ENCODE results near the gene CDH13.

CDH13 gene

DNA sequence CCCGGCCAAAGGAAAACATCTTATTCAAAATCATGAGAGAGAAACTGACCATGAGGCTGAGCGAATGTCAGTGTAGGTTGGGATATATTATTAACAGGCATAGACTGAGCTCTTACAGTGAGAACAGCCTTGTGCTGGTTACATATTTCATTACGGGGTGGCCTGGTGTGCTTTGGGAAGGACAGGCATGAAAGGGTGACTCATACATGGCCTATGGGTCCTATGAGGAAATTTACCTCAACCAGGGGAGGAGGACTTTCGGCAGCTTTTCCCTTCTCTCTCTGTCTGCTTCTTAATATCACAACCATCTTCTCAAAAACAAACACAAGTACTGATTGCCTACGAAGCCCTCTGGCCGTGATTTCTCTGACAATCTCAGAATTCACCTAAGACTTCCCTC lies 579.1 kb downstream of the CDH13 start:
- no peak for DNase-seq

DNA sequence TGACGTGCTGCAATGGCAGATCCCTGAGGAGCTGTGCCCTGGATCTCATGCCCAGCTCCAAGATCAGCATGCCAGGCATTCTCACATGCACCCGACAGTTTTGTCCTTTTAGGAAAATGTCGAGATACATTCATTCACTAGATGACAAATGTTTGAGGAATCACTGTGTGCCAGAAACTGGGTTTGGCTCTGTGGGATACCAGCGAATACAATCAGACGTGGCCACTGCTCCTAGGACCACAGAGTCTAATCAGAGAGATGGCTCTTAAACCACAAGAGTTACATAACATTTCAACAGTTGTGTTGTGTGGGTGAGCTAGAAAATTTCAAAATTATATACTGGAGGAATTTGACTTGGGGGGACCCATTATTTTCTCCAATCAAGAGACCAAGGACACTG lies 579.7 kb downstream of the CDH13 start:
- no peak for DNase-seq

DNA sequence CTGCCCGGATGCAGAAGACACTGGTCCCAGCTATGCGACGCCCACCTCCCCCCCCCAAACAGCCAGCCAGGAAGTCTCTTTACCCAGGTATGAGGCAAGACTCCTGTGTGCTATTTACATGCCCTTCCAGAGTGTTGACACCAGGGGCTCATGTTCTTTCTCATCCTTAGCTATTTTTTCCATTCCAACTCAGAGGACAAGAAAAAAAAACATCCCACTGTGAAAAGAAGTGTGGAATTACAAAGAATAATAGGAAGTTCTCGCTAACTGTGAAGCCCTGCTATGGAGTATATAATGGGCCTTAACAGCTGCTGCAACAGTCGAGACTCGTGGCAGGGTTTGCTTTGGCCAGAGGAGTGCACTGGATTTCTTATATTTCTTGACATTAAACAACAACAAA lies 584.9 kb downstream of the CDH13 start:
- DNase-seq = no peak

DNA sequence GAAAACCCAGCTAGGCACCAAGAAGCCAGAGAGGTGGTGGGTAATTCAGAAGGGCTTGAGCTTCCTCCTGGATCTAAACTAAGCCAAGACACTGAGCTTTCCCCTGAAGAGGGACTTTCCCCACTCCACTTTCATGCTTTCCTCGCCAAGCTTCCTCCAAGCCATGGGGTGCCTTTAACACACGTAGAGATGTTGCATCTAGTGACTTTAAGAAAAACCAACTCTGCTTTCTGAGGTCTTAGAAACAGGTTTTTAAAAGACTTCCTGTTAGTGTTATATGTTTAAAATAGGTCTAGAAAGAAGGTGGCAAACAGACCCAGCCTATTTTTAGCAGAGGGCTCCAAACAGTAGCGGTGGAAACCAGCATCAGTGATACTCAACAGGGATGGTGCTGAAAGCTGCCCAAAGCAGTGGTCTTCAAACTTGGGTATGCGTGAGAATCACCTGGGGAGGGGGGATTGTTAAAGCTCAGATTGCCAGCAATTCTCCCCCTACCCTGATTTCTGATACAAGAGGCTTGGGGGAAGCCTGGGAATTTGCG lies 585.6 kb downstream of the CDH13 start:
- no peak for DNase-seq

DNA sequence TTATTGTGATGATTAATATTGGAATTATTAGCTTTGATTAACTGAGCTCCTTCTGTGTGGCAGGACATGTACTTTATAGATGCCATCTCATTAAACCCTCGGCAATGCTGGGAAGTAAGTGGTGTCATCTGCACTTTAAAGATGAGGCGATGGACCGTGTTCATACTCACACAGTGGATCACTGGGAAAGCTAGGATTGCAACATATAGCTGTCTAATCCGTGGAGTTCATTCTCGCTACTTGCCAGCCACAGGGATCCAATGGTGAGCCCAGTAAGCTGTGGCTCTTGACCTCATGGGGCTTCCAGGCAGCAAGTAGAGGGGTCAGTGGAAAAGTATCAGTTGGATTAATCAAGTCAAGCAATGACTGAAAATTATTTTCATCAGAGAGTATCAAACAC lies 587.9 kb downstream of the CDH13 start:
- DNase-seq = no peak

DNA sequence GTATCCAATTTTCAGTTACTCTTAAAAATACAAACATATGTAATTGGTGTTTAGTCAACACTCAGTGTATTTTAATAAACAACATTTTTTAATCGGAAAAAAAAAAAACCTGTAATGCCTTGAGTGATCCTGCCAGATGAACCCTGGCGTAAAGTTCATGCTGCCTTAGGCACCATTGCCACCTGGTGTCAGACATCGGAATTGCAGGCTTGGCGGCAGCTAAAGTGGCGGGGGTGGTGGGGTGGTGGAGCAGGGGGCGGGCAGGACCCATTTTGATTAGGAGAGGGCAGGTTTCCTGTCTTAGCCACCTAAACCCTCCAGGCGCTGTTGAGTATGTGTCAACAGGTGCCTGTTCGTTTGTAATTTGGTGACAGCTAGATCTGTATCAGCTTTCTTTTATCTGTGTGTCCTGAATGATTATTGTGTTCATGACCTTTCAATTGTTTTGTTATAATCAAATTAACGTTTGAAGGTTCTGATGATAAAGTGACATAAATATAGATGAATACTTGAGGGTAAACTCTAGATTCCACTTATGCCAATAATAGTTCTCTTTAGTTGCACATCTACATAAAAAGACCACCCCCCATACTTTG lies 588.7 kb downstream of the CDH13 start:
- no peak for DNase-seq

DNA sequence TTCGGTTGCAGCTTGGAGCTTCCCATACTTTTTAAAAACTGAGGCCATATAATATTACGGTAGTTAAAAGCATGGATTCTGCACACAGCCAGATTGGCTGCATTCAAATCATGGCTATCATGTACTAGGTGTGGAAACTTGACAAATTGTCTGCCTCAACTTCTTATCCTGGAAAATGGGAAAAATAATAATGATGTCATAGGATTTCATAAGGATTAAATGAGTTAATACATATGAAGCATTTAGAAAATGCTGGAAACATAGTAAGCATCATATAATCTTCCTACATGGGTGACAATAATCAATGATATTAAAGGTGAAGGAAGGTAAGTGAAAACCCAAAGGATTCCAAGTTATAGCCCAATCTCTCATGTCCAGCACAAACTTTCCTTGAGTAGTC lies 592.5 kb downstream of the CDH13 start:
- no peak for DNase-seq

DNA sequence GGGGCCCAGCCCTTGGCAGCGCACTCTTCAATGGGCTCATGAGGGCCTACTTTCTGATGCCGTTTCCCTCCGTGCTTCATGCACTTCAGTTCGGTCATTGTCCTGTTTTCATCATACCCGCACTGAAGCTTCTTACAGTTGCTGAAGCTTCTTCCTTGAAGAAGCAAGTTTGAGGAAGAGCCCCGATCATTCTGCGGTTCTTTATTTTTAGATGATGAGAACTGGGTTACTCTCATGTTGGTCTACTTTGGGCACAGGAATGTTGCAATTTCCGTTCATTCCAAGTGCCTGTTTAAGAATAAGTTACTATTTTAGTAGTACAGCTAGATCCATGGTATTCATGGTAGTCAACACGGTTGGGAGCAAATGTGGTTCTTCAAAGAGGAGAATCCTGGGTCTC lies 593.3 kb downstream of the CDH13 start:
- DNase-seq = no peak

DNA sequence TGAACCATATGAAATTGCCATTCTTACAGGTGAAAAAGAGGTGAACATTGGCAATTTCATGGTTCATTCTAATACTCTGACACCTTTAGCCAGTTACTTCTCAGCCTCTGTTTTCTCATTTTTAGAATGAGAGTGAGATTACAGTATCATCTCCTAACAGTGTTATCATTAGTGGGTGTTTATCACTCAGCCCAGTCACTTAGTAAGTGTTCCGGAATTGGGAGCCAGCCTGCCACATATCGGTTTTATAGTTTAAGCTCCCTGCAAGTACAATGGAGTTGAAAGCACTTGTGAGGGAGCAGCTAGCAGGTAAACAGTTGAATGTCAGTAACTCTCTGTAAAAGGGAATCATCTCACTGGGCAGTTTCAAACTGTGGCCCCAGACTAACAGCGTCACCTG lies 597.9 kb downstream of the CDH13 start:
- DNase-seq = no peak

DNA sequence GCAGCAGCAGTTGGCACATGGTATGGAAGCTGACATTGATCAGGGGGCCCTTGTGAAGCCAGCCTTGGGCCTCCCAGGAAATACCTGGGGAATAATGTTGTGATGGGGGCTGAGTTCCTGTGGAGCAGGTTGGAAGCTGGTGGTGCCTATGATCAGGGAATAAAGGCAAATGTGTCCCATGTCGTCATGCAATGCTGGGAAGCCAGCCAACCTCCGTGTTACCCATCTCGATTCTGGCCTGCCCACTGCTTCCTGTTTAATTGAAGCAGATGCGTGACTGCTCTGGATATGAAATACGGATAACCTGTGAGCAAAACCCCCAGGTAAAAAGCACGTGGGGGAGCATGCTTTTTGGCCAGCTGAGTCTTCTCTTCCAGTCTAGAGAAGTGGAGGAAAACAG lies 600.6 kb downstream of the CDH13 start:
- DNase-seq = no peak

DNA sequence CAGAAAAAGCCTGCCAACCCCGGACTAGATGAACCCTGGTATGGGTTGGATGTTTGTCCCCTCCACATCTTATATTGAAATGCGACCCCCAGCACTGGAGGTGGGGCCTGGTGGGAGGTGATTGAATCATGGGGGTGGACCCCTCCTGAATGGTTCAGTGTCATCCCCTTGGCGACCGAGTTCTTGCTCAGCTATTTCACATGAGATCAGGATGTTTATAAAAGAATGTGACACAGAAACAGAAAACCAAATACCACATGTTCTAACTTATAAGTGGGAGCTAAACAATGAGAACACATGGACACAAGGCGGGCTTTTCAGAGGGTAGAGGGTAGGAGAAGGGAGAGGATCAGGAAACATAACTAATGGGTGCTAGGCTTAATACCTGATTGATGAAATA lies 605.0 kb downstream of the CDH13 start:
- no peak for DNase-seq

DNA sequence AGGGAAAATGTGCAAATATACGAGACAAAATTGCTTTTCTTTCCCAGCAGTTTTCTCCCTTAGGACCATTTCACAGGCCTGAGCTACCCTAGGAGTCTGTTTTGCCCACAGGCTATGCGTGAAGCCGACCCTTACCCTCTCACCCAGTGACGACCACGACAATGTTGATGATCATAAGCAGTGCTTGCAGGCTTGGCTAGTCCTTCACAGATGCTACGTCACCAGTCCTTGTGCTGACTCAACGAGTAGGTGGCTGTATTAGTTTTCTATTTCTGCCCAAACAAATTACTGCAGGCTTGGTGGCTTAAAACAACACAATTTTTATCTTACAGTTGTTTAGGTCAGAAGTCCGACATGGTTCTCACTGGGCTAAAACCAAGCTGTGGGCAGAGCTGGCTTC lies 606.4 kb downstream of the CDH13 start:
- no peak for DNase-seq

DNA sequence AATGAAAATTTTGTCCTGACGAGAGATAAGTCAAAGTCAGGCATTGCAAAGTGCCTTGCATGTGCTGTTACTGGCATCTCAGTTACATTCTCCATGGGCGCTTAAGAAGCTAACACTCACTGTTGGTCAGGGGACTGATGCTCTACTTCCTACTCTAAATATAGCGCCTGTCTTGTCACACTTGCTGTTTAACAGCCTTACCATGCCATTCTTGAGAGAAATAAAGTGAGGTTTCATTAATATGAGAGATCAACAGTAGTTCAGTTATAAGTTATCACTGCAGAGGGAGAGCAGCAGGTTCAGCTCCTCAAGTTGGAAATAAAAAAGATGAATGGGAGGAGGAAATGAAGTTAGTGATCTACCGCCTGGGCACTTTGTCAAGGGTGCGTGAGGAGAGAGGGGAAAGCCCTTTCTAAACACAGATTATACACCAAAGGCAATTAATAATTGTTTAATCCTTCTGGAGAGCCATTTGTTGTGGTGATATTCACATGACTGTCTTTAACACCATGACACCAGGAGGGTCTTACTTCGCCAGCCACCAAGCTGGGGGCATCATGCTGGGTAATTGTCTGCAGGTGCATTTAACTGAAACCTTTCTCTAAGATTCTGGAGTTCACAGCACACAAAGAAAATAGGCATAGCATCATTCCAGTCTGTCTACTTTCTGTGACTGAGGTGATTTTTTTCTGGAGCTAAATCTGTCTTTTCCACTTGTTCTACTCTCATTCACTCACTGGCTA lies 612.4 kb downstream of the CDH13 start:
- DNase-seq = no peak

DNA sequence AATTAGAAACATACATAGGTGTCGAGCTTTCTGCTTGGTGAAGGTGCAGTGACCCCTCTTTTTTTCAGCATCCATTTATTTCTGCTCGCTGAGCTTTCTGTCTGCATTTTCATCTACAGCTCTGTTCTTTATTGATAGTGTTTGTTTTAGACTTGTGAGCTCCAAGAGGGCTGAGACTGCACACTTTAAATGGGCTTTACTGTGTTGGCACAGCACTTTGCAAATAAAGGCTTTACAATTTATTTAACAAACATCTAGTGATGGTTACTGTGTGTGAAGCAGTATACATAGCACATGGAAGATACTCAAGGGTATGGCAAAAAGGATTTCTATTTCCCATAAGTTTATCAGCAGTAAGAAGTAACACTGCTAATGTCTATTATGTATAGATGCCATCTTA lies 617.3 kb downstream of the CDH13 start:
- DNase-seq = no peak

DNA sequence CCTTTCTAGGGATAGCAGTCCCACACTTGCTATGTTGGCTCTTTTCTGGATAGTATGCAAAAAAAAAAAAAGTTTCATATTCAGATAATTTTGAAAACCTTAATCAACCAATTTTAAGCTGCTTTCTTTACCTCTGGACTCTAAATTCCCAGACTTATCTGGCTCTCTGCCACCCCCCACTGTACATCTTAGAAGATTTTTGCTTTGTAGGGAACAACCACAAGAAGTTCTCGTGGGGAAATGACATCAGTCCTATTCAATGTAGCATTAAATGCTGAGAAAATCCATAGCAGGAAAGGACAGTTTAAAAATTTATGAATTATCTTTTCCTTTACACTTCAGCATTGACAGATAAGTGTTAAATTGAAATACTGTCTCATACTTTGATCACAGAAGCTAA lies 618.3 kb downstream of the CDH13 start:
- no peak for DNase-seq

DNA sequence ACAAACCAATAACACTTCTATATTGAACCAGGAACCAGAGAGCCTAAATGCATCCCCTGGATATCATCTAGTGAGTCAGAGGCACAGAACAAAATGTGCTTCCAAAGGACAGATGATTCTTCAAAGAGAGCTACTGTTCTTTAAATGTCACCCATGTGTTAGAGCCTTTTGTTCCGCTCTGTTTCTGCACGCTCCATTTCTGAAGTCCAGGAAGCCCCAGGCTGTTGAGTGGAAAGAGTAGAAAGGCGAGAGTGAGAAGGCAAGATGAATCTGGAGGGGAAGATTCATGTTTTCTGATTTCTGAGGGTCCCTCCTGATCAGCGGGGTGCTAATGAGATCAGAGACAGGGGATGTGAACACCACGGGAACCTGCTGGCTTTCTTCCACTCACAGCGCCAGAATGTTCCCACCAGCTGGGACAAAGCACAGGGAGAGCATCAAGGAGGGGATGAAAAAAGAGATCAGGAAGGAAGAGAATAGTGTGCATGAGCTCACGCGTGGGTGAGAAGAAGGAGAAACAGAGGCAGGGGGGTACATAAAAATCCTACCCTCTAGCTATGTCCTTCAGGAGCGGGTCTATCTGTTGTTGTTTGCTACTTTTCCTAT lies 621.1 kb downstream of the CDH13 start:
- DNase-seq = no peak

DNA sequence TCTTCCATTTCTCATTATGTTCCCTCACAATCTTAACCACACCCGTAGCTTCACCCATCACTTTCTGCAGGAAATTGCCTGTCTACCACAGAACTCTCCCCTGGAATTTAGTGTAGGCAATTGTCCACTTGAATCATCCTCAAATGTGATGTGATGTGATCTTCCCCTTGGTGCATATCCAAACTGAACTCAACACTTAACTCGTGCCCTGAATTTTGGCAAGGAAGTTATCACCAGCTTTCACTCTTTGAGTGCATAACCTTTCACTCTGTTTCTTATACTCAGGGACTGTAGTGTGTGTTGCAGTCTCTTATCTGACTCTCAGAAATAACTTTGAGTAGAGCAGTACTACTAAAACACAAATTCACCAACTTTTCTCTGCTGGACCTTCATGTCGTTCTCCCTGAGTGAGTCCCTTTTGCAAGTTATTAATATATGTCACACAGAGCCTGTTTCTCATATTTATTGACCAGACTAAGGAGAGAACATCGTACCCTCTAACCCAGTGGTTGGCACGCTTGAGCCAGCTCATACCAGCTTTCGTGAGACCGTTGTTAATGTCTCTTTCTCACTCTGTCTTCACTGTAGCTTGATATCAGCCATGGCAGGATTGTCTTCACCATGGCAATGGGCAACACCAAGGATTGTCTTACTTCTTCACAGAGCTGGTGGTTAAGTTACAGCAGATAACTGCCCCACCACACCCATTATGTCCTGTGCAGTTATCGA lies 622.1 kb downstream of the CDH13 start:
- no peak for DNase-seq

DNA sequence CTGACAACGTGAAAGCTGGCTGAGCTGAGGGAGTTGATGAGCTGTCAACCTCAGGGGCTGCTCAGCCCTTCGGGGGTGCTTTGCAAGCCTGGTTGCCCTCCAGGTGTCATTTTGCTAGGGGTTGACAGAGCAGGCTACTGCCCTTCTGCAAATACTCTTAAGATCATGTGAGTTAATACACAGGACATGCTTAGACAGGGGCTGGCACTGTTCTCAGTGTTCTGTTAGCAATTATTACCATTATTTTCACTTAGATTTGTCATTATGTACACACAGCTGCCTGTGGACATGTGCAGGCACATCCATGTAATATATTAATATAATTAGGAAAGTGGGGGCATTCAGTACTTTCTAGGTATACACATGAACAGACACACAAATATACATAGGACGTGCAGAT lies 626.8 kb downstream of the CDH13 start:
- DNase-seq = peak; percentile 3

DNA sequence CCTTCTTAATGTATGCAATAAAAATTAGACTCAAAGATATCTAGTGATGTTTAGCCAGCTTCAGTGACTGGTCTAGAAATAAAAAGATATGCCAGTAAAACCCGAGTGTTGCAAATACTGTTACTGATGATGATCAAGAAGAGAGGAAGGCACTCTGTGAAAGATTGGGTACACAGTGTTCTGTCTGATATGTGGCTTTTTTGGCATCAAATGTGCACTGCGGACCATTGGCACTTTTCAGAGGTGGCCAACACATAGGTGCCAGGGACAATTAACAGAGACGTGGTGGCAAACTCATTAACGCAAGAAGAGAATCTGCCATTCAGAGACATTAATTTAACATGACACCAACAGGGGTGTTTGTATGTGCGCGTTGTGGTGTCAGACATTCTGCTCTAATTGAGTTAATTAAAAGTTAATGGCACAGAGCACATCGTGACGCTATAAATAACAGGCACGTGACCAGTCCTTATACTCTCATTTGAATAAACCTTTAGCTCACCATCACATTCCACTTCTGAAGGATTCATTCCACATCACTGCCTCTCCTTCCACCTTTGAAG lies 631.7 kb downstream of the CDH13 start:
- DNase-seq = no peak

DNA sequence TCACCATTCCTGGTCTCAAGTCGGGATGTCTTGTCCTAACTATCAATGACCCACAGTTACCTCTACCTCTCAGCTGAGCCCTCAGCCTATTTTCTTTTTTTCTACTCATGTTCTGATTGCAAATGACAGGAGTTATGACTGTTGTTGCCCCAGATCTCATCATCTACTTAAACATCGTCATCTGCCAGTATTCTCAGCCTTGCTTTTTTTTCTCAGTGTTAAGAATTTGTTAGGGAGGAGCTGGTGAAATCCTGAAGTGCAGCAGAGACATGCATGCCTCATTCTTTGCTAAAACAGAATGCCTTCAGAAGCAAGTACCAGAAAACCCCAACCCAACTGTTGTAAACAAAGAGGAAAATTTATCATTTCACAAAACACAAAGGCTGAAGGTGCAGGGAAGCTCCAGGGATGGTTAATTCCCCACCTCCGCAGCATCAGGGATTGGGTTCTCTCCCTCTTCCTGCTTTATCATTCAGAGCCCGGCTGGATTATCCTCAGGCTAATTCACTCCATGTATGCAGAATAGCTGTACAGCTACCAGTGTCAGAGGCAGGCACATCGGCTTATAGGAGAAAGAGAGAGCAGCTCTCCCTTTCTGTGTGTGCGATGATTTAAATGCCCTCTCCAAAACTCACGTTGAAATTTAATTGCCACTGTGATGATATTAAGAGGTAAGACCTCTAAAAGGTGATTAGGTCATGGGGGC lies 640.2 kb downstream of the CDH13 start:
- DNase-seq = no peak

DNA sequence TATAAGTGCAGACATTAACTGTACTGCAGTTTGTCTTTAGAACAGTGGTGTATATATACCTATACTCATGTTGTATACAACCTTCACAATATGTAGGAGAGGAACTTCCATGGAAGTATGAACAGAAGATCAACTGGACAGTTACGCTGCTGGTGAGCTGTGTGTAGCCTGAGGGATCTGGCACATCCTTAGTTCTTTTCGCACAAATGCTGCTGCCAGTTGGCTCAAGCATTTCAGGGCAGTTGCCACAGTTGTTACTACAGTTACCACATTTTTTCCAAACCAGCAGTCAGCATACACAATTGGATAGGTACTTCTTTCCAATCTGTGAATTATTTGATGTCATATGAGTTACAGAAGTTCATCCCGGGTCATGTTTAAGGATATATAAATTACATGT lies 641.4 kb downstream of the CDH13 start:
- no peak for DNase-seq

DNA sequence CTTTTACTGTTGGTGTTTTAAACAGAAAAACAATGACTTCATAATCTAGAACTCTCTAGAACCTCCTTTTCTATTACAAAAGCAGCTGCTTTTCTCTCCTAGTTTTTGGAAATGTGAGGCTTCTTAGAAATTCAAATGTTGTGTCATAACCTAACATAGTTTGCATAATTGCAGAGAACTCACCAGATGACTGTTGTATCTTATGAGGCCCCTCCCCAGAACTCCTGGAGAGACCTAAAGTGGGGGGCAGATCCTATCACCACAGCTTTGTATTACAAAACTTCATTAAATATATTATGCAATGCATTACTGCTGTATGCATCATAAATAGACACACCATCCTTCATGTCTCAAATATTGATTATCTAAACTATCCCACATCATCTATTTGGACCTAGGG lies 642.3 kb downstream of the CDH13 start:
- no peak for DNase-seq

DNA sequence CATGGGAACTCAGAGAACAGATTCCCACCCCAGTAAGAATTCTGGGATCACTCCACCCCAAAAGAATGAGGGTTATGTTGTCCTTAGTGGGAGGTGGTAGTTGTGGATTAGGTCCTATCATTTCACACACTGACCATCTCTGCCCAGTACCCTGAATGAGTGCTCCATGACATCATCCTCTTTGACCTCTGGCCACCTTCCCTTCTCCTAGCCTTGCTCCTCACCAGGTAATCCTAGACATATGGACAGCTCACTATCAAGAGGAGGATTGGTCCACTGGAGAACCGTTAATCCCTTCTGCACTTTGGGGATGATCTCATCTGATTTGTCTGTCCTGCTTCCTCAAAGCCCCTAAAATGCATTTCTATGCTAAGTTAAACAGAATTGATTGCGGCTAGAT lies 642.8 kb downstream of the CDH13 start:
- DNase-seq = no peak

Data from NCI-H1694 treated with DMSO at 0.1 percent for 48 hours (cell line).